Measurements from ENCODE around the gene GPATCH1. TPM values are rescaled to one million over a fixed set of nuclear protein-coding genes. Genes with fewer than 3 reads are reported as not detected.

The GPATCH1 gene
- total RNA-seq, 1 donor from 2014 or later = 8.7 TPM

DNA sequence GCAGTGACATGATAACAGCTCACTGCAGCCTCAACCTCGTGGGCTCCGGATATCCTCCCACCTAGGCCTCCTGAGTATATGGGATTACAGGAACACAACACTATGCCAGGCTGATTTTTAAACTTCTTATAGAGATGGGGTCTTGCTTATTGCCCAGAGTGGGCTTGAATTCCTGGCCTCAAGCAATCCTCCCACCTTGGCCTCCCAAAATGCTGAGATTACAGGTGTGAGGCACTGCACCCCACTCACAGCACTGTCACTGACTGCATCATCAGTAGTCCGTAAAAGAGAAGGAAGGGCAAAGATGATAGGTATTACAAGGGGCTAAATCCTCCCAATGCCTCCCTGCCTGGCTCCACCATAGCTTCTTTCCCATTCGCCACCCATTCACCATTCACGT is 20.4 kb upstream of the GPATCH1 start:
- Mint-ChIP-seq H3K4me3 (ENCODE audit: unreplicated experiment) (no peak overlapping the region), H3K36me3 (ENCODE audit: low read depth, unreplicated experiment) (no peaks in the 10 kb centered on the region), H3K27ac (ENCODE audit: unreplicated experiment) (no peak overlapping the region)

DNA sequence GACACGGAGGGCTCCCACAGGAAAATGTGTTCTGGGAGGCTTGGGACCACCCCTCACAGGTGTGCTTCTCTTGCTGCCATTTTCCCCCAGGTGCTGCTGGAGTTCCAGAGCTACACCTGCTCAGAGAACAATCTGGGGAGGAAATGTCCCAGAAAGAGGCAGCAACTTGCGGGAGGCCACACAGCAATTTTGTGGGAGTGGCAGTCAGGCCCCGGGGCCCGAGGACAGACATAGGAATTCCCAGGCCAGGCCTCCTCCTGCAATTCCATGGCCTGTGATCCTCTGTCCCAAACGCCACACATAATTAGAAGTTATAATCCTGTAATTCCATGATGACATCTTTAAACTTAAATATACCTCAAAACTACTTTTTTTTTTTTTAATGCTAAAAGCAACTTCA is 18.1 kb upstream of the GPATCH1 start:
- peak overlapping the region; percentile 51 for H3K4me3 Mint-ChIP-seq (ENCODE audit: unreplicated experiment)
- no peaks in the 10 kb centered on the region for H3K9me3 Mint-ChIP-seq (ENCODE audit: unreplicated experiment)
- H3K36me3 Mint-ChIP-seq (ENCODE audit: low read depth, unreplicated experiment) = no peaks in the 10 kb centered on the region
- H3K27ac Mint-ChIP-seq (ENCODE audit: unreplicated experiment) = no peak overlapping the region
- no peaks in the 10 kb centered on the region for H3K4me1 Mint-ChIP-seq (ENCODE audit: unreplicated experiment)
- H3K27me3 Mint-ChIP-seq (ENCODE audit: unreplicated experiment) = peaks cover 5% of the 10 kb centered on the region
- TF ChIP-seq, protein P1, sequence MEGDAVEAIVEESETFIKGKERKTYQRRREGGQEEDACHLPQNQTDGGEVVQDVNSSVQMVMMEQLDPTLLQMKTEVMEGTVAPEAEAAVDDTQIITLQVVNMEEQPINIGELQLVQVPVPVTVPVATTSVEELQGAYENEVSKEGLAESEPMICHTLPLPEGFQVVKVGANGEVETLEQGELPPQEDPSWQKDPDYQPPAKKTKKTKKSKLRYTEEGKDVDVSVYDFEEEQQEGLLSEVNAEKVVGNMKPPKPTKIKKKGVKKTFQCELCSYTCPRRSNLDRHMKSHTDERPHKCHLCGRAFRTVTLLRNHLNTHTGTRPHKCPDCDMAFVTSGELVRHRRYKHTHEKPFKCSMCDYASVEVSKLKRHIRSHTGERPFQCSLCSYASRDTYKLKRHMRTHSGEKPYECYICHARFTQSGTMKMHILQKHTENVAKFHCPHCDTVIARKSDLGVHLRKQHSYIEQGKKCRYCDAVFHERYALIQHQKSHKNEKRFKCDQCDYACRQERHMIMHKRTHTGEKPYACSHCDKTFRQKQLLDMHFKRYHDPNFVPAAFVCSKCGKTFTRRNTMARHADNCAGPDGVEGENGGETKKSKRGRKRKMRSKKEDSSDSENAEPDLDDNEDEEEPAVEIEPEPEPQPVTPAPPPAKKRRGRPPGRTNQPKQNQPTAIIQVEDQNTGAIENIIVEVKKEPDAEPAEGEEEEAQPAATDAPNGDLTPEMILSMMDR (IDR thresholded peaks at IDR 0.05; ENCODE audit: unreplicated experiment) = no peak
- no peak for DNase-seq (ENCODE audit: low spot score)

More for the DNA sequence above, 20.4 kb upstream of the GPATCH1 start:
- peaks cover 2% of the 10 kb centered on the region for H3K4me1 Mint-ChIP-seq (ENCODE audit: unreplicated experiment)
- TF ChIP-seq, protein P1 (IDR thresholded peaks at IDR 0.05; ENCODE audit: unreplicated experiment) = no peak
- H3K27me3 Mint-ChIP-seq (ENCODE audit: unreplicated experiment) = peaks cover 1% of the 10 kb centered on the region
- H3K9me3 Mint-ChIP-seq (ENCODE audit: unreplicated experiment) = no peaks in the 10 kb centered on the region
- no peak for DNase-seq (ENCODE audit: low spot score)

DNA sequence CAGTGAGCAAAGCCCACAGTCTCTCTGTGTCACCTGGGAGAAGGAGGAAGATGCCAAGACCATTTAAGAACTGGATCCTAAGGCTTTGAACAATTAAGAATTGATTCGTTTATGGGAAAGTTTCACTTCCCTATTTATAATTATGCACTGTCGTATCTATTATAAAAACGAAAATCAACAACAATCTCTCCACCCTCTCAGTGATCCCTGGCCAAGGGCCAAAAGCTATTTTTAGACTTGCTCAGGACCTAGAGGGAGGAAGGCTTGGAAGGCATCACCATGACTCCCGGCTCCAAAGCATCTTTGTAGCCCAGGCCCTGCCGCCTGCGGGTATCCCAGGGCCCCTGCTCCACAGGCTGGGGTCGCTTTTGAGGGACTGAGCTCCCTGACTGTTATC is 17.6 kb upstream of the GPATCH1 start:
- Mint-ChIP-seq H3K9me3 (ENCODE audit: unreplicated experiment) (no peaks in the 10 kb centered on the region), H3K4me1 (ENCODE audit: unreplicated experiment) (no peaks in the 10 kb centered on the region), H3K27me3 (ENCODE audit: unreplicated experiment) (peaks cover 5% of the 10 kb centered on the region), H3K27ac (ENCODE audit: unreplicated experiment) (no peak overlapping the region), H3K4me3 (ENCODE audit: unreplicated experiment) (peak overlapping the region; percentile 51), H3K36me3 (ENCODE audit: low read depth, unreplicated experiment) (no peaks in the 10 kb centered on the region)
- DNase-seq (ENCODE audit: low spot score) = no peak
- TF ChIP-seq, protein P1 (IDR thresholded peaks at IDR 0.05; ENCODE audit: unreplicated experiment) = no peak

DNA sequence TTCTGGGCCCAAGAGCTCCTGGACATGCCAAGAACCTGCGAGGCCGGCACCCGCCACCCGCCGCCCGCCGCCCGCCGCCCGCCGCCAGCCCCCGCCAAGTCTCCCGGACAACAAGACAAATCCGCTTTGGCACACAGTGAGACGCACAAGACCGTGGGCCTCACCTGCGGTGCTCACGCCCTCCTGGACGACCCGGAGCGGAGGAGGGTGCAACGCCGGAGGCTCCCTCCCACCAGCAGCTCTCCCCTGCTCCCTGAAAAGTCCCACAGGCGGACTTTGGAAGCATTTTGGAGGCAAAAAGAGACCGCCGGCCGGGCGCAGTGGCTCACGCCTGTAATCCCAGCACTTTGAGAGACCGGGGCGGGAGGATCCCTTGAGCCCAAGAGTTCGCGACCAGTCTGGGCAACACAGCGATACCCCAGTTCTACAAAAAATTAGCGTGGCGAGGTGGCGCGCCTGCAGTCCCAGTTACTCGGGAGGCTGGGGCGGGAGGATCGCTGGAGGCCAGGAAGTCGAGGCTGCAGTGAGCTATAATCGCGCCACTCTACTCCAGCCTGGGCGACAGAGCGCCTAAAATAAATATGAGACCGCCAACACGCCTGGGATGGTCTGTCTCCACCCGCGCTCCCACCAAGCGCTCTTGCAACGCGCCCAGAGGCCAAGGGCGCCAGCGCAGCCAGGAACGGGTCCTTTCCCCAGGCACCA is 17.1 kb upstream of the GPATCH1 start:
- Mint-ChIP-seq H3K4me1 (ENCODE audit: unreplicated experiment) (no peaks in the 10 kb centered on the region), H3K9me3 (ENCODE audit: unreplicated experiment) (no peaks in the 10 kb centered on the region), H3K27ac (ENCODE audit: unreplicated experiment) (no peak overlapping the region), H3K36me3 (ENCODE audit: low read depth, unreplicated experiment) (no peaks in the 10 kb centered on the region), H3K4me3 (ENCODE audit: unreplicated experiment) (peak overlapping the region; percentile 79), H3K27me3 (ENCODE audit: unreplicated experiment) (peaks cover 5% of the 10 kb centered on the region)
- TF ChIP-seq, protein P1 (IDR thresholded peaks at IDR 0.05; ENCODE audit: unreplicated experiment) = no peak
- peak; percentile 11 for DNase-seq (ENCODE audit: low spot score)

DNA sequence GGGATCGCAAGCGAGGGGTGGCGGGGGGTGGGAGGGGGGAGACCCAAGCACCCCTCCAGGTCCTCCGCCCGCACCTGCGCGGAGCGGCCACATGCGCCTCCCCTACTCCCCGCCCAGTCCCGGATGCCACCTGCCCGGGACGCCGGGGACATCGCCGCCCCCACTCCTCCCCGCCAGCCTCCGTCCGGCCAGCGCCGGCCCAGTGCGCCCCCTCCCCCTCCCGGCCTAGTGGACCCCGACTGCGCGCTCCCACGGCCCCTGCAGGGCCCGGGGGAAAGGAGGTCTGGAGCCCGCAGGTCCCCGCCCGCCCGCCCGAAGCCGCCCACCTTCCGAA is 16.6 kb upstream of the GPATCH1 start:
- DNase-seq (ENCODE audit: low spot score) = peak; percentile 16
- H3K36me3 Mint-ChIP-seq (ENCODE audit: low read depth, unreplicated experiment) = no peaks in the 10 kb centered on the region
- H3K27me3 Mint-ChIP-seq (ENCODE audit: unreplicated experiment) = peaks cover 5% of the 10 kb centered on the region
- H3K9me3 Mint-ChIP-seq (ENCODE audit: unreplicated experiment) = no peaks in the 10 kb centered on the region
- no peak overlapping the region for H3K4me3 Mint-ChIP-seq (ENCODE audit: unreplicated experiment)
- no peak overlapping the region for H3K27ac Mint-ChIP-seq (ENCODE audit: unreplicated experiment)
- H3K4me1 Mint-ChIP-seq (ENCODE audit: unreplicated experiment) = no peaks in the 10 kb centered on the region
- TF ChIP-seq, protein P1 (IDR thresholded peaks at IDR 0.05; ENCODE audit: unreplicated experiment) = no peak

Measured in endothelial cell (in vitro differentiated cells).